WTC11 (cell line): ENCODE data around the gene TCEAL3. TPM values are rescaled to one million over a fixed set of nuclear protein-coding genes. Genes with fewer than 3 reads are reported as not detected.
"Not testable (repeated sequence)": the region's sequence is repeated elsewhere in the genome, so short reads cannot be mapped to it uniquely, and the experiment has no call there.

Experiments used
- ATAC-seq: fragments of 200-7000 bp; cut with Tn5 transposase; 2 replicates; pipeline ENCODE4 v1.10.0; 2021; ENCODE audit warnings: mild to moderate bottlenecking, moderate library complexity
- CTCF ChIA-PET: fragments of 300-600 bp; sonication (Branson Sonifier 250); formaldehyde crosslinking; loops from one replicate; lab custom pipeline; 2021; ENCODE audit warnings: antibody characterized with exemption; lab: Charles Lee
- POLR2A ChIA-PET: fragments of 350-600 bp; sonication (Branson Sonifier 250); formaldehyde crosslinking; loops from one replicate; lab custom pipeline; 2021; ENCODE audit warnings: antibody characterized with exemption; lab: Charles Lee
- DNase-seq: peaks from one replicate; pipeline ENCODE4 v3.0.0; 2021; ENCODE audit warnings: low spot score
- H3K27ac Mint-ChIP-seq: 2 replicates; pipeline ENCODE4 v1.8.0; 2021; ENCODE audit warnings: mixed read lengths
- H3K27me3 Mint-ChIP-seq: 2 replicates; pipeline ENCODE4 v1.8.0; 2021; ENCODE audit warnings: low read depth, mild to moderate bottlenecking, moderate library complexity, mixed read lengths
- H3K36me3 Mint-ChIP-seq: 2 replicates; pipeline ENCODE4 v1.8.0; 2021; ENCODE audit warnings: mixed read lengths
- H3K4me1 Mint-ChIP-seq: 2 replicates; pipeline ENCODE4 v1.8.0; 2022; ENCODE audit warnings: mixed read lengths
- H3K4me3 Mint-ChIP-seq: 2 replicates; pipeline ENCODE4 v1.8.0; 2021; ENCODE audit warnings: mild to moderate bottlenecking, moderate library complexity, mixed read lengths
- H3K9me3 Mint-ChIP-seq: 2 replicates; pipeline ENCODE4 v1.8.0; 2021; ENCODE audit warnings: mixed read lengths
- CBFB ChIP-seq: sonication (generic); formaldehyde crosslinking; IDR thresholded peaks from 2 replicates; pipeline ENCODE4 v1.8.1; 2022; ENCODE audit warnings: mild to moderate bottlenecking, low read depth, missing genetic modification reagents
- ELF4 ChIP-seq: sonication (generic); formaldehyde crosslinking; IDR thresholded peaks from 2 replicates; pipeline ENCODE4 v1.8.1; 2022; ENCODE audit warnings: low read depth, mild to moderate bottlenecking, moderate library complexity, missing genetic modification reagents
- FOXJ3 ChIP-seq: sonication (generic); formaldehyde crosslinking; IDR thresholded peaks from 2 replicates; pipeline ENCODE4 v1.9.0; 2021; ENCODE audit warnings: missing genetic modification reagents, mild to moderate bottlenecking, borderline replicate concordance
- FOXK1 ChIP-seq: sonication (generic); formaldehyde crosslinking; IDR thresholded peaks from 2 replicates; pipeline ENCODE4 v1.8.0; 2022; ENCODE audit warnings: mild to moderate bottlenecking, moderate library complexity, missing genetic modification reagents
- GABPB1 ChIP-seq: sonication (generic); formaldehyde crosslinking; IDR thresholded peaks from 2 replicates; pipeline ENCODE4 v1.8.1; 2023; ENCODE audit warnings: mild to moderate bottlenecking, missing genetic modification reagents
- HMGA2 ChIP-seq: fragments of 250-450 bp; sonication (Bioruptor Pico); IDR thresholded peaks from 2 replicates; pipeline ENCODE4 v1.4.0; 2021; ENCODE audit warnings: mild to moderate bottlenecking, moderate library complexity
- JUN ChIP-seq: sonication (generic); formaldehyde crosslinking; IDR thresholded peaks from 2 replicates; pipeline ENCODE4 v1.8.0; 2023; ENCODE audit warnings: mild to moderate bottlenecking, missing genetic modification reagents
- NFATC4 ChIP-seq: fragments of 250-450 bp; sonication (Bioruptor Pico); IDR thresholded peaks from 2 replicates; pipeline ENCODE4 v1.9.0; 2021; ENCODE audit warnings: mild to moderate bottlenecking
- RELA ChIP-seq: sonication (generic); formaldehyde crosslinking; IDR thresholded peaks from 2 replicates; pipeline ENCODE4 v1.8.1; 2022; ENCODE audit warnings: missing genetic modification reagents, mild to moderate bottlenecking, borderline replicate concordance
- SP1 ChIP-seq: sonication (generic); formaldehyde crosslinking; conservative IDR thresholded peaks from 2 replicates; pipeline ENCODE4 v1.8.1; 2022; ENCODE audit warnings: missing genetic modification reagents
- TEAD1 ChIP-seq: sonication (generic); formaldehyde crosslinking; IDR thresholded peaks from 2 replicates; pipeline ENCODE4 v1.8.0; 2022; ENCODE audit warnings: mild to moderate bottlenecking, missing genetic modification reagents
- TEAD4 ChIP-seq: sonication (generic); formaldehyde crosslinking; IDR thresholded peaks from 2 replicates; pipeline ENCODE4 v1.8.0; 2022; ENCODE audit warnings: mild to moderate bottlenecking, missing genetic modification reagents
- TP53 ChIP-seq: sonication (generic); formaldehyde crosslinking; IDR thresholded peaks from 2 replicates; pipeline ENCODE4 v1.8.1; 2023; ENCODE audit warnings: mild to moderate bottlenecking, missing genetic modification reagents
- ZNF219 ChIP-seq: sonication (generic); formaldehyde crosslinking; IDR thresholded peaks from 2 replicates; pipeline ENCODE4 v1.8.0; 2023; ENCODE audit warnings: missing genetic modification reagents, mild to moderate bottlenecking, borderline replicate concordance
- ZNF416 ChIP-seq: fragments of 250-450 bp; sonication (Bioruptor Pico); IDR thresholded peaks from 2 replicates; pipeline ENCODE4 v1.9.0; 2021; ENCODE audit warnings: mild to moderate bottlenecking, inconsistent platforms
- ZNF671 ChIP-seq: fragments of 250-450 bp; sonication (Bioruptor Pico); IDR thresholded peaks from 2 replicates; pipeline ENCODE4 v1.8.0; 2021; ENCODE audit warnings: mild to moderate bottlenecking
- total RNA-seq: library from RNA; stranded (reverse); gene quantifications from 3 replicates; pipeline ENCODE4 v1.2.3, GENCODE V29; 2021
- TF ChIP-seq, protein P1 (sequence below): fragments of 250-450 bp; sonication (Bioruptor Pico); IDR thresholded peaks from 2 replicates; pipeline ENCODE4 v1.8.0; 2021; ENCODE audit warnings: mild to moderate bottlenecking
- TF ChIP-seq, protein P2 (sequence below): sonication (generic); formaldehyde crosslinking; IDR thresholded peaks from 2 replicates; pipeline ENCODE4 v1.8.0; 2022; ENCODE audit warnings: mild to moderate bottlenecking, missing genetic modification reagents
- TF ChIP-seq, protein P3 (sequence below): sonication (generic); formaldehyde crosslinking; IDR thresholded peaks from 2 replicates; pipeline ENCODE4 v1.8.0; 2023; ENCODE audit warnings: missing genetic modification reagents, mild to moderate bottlenecking, borderline replicate concordance
- TF ChIP-seq, protein P4 (sequence below): sonication (generic); formaldehyde crosslinking; conservative IDR thresholded peaks from 2 replicates; pipeline ENCODE4 v1.8.1; 2022; ENCODE audit warnings: mild to moderate bottlenecking, missing genetic modification reagents
- TF ChIP-seq, protein P5 (sequence below): sonication (generic); formaldehyde crosslinking; IDR thresholded peaks from 2 replicates; pipeline ENCODE4 v1.8.0; 2022; ENCODE audit warnings: mild to moderate bottlenecking, missing genetic modification reagents

Gene TCEAL3
- total RNA-seq, 1 experiment from 2014 or later, result 9.3 TPM

DNA sequence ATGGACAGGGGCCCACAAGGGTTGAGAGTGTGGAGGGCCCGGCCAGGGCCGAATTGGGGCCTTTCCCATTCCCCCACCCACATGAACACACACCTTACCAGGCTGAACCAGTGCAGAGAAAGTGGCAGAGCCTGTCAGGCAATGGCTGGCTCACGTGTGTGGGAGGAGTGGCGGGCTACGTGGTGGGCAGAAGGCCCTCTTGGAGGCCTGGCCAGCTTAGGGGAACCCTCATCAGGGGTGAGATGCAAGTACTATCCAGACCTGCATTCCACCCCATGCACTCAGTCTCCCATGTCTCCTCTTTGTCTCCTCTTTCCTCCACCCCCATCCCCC lies 21.5 kb upstream of the TCEAL3 start (continued):
- TF ChIP-seq CBFB (CRISPR knock-in tag) (no peak), NFATC4 (CRISPR knock-in tag) (no peak)
- TF ChIP-seq, all 79 proteins: peak for 0

DNA sequence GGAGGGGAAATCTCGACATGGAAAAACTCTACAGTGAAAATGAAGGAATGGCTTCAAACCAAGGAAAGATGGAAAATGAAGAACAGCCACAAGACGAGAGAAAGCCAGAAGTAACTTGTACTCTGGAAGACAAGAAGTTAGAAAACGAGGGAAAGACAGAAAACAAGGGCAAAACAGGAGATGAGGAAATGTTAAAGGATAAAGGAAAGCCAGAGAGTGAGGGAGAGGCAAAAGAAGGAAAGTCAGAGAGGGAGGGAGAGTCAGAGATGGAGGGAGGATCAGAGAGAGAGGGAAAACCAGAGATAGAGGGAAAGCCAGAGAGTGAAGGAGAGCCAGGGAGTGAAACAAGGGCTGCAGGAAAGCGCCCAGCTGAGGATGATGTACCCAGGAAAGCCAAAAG lies 21.1 kb upstream of the TCEAL3 start:
- ATAC-seq, result no peak
- DNase-seq, result no peak
- Mint-ChIP-seq H3K36me3 (peaks cover 7% of the 10 kb centered on the region; the same call in 1 of the 2 replicates), H3K9me3 (0 out of 2 replicates have a peak, but pooled peaks cover 3% of the 10 kb centered on the region), H3K4me3 (peak overlapping the region; percentile 87), H3K27me3 (peaks cover 13% of the 10 kb centered on the region; the same call in 1 of the 2 replicates), H3K27ac (no peak overlapping the region), H3K4me1 (peaks cover 9% of the 10 kb centered on the region)
- CTCF ChIA-PET, result no interaction called here
- TF ChIP-seq, protein P1, sequence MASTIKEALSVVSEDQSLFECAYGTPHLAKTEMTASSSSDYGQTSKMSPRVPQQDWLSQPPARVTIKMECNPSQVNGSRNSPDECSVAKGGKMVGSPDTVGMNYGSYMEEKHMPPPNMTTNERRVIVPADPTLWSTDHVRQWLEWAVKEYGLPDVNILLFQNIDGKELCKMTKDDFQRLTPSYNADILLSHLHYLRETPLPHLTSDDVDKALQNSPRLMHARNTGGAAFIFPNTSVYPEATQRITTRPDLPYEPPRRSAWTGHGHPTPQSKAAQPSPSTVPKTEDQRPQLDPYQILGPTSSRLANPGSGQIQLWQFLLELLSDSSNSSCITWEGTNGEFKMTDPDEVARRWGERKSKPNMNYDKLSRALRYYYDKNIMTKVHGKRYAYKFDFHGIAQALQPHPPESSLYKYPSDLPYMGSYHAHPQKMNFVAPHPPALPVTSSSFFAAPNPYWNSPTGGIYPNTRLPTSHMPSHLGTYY (CRISPR knock-in tag), result no peak
- TF ChIP-seq ZNF671, result no peak
- no peak for TF ChIP-seq FOXK1 (CRISPR knock-in tag)
- TF ChIP-seq, protein P2, sequence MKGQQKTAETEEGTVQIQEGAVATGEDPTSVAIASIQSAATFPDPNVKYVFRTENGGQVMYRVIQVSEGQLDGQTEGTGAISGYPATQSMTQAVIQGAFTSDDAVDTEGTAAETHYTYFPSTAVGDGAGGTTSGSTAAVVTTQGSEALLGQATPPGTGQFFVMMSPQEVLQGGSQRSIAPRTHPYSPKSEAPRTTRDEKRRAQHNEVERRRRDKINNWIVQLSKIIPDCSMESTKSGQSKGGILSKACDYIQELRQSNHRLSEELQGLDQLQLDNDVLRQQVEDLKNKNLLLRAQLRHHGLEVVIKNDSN (CRISPR knock-in tag), result no peak
- TF ChIP-seq TP53 (CRISPR knock-in tag), result no peak
- TF ChIP-seq TEAD1 (CRISPR knock-in tag), result no peak
- no peak for TF ChIP-seq RELA (CRISPR knock-in tag)
- no peak for TF ChIP-seq SP1
- TF ChIP-seq, protein P3, sequence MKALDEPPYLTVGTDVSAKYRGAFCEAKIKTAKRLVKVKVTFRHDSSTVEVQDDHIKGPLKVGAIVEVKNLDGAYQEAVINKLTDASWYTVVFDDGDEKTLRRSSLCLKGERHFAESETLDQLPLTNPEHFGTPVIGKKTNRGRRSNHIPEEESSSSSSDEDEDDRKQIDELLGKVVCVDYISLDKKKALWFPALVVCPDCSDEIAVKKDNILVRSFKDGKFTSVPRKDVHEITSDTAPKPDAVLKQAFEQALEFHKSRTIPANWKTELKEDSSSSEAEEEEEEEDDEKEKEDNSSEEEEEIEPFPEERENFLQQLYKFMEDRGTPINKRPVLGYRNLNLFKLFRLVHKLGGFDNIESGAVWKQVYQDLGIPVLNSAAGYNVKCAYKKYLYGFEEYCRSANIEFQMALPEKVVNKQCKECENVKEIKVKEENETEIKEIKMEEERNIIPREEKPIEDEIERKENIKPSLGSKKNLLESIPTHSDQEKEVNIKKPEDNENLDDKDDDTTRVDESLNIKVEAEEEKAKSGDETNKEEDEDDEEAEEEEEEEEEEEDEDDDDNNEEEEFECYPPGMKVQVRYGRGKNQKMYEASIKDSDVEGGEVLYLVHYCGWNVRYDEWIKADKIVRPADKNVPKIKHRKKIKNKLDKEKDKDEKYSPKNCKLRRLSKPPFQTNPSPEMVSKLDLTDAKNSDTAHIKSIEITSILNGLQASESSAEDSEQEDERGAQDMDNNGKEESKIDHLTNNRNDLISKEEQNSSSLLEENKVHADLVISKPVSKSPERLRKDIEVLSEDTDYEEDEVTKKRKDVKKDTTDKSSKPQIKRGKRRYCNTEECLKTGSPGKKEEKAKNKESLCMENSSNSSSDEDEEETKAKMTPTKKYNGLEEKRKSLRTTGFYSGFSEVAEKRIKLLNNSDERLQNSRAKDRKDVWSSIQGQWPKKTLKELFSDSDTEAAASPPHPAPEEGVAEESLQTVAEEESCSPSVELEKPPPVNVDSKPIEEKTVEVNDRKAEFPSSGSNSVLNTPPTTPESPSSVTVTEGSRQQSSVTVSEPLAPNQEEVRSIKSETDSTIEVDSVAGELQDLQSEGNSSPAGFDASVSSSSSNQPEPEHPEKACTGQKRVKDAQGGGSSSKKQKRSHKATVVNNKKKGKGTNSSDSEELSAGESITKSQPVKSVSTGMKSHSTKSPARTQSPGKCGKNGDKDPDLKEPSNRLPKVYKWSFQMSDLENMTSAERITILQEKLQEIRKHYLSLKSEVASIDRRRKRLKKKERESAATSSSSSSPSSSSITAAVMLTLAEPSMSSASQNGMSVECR (CRISPR knock-in tag), result no peak
- POLR2A ChIA-PET, result no interaction called here

DNA sequence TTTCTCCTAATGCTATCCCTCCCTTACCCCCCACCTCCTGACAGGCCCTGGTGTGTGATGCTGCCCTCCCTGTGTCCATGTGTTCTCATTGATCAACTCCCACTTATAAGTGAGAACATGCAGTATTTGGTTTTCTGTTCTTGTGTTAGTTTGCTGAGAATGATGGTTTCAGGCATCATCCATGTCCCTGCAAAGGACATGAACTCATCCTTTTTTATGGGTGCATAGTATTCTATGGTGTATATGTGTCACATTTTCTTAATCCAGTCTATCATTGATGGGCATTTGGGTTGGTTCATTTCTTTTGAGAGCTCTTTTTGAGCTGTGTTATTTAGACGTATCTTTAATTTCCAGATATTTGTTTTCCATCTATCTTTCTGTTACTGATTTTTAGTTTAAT lies 15.5 kb upstream of the TCEAL3 start:
- peaks cover 15% of the 10 kb centered on the region for H3K9me3 Mint-ChIP-seq
- H3K27ac Mint-ChIP-seq, ATAC-seq, H3K27me3 Mint-ChIP-seq, DNase-seq, CTCF ChIA-PET, H3K4me1 Mint-ChIP-seq, H3K4me3 Mint-ChIP-seq: not testable (repeated sequence)
- POLR2A ChIA-PET, result interaction anchor here (0.6 kb wide), 1 partner anchor 37 kb away, joined by 6 read pairs; the partner anchor contains the start of gene TCEAL1
- H3K36me3 Mint-ChIP-seq, result peaks cover 38% of the 10 kb centered on the region

DNA sequence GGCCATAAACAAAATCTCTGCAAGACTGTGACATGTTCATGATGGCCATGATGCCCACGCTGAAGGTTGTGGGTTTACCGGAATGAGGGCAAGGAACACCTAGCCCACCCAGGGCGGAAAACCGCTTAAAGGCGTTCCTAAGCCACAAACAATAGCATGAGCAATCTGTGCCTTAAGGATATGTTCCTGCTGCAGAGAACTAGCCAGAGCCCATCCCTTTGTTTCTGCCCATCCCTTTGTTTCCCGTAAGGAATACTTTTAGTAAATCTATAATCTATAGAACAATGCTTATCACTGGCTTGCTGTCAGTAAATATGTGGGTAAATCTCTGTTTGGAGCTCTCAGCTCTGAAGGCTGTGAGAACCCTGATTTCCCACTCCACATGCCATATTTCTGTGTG lies 12.6 kb upstream of the TCEAL3 start:
- DNase-seq, H3K4me1 Mint-ChIP-seq, ATAC-seq, H3K27me3 Mint-ChIP-seq, CTCF ChIA-PET, H3K27ac Mint-ChIP-seq, POLR2A ChIA-PET, H3K4me3 Mint-ChIP-seq: not testable (repeated sequence)
- Mint-ChIP-seq H3K36me3 (peaks cover 35% of the 10 kb centered on the region), H3K9me3 (peaks cover 15% of the 10 kb centered on the region)

DNA sequence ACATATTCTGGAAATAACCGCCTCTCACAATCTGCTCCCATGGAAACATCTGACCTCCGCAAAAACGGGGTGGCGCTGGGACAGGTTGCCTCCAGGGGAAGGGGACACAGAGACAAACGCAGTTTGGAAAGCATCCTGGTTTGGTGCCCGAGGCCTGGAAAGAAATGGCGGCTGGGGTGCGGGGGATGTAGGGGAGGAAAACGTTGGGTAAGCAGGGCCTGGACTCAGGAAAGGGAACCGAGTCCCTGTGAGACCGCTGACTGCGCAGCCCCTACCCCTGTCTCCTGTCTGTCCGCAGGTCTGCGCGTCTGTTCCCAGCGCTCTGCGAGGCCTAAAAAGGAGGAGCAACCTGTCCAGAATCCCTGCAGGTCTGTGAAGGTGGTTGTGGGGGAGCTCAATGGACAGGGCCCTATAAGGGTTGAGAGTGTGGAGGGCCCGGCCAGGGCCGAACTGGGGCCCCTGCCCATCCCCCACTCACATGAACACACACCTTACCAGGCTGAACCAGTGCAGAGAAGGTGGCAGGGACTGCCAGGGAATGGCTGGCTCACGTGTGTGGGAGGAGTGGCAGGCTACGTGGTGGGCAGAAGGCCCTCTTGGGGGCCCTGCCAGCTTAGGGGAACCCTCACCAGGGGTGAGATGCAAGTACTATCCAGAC lies 672 bp downstream of the TCEAL3 start:
- ChIA-PET POLR2A (no interaction called here), CTCF (no interaction called here)
- peaks cover 14% of the 10 kb centered on the region for H3K4me1 Mint-ChIP-seq
- no peaks in the 10 kb centered on the region for H3K36me3 Mint-ChIP-seq
- no peaks in the 10 kb centered on the region for H3K9me3 Mint-ChIP-seq
- ATAC-seq (peak; percentile 17), DNase-seq (no peak)
- H3K4me3 Mint-ChIP-seq, result peak overlapping the region; percentile 77
- H3K27ac Mint-ChIP-seq, result no peak overlapping the region
- H3K27me3 Mint-ChIP-seq, result peaks cover 19% of the 10 kb centered on the region
- TF ChIP-seq GABPB1 (CRISPR knock-in tag) (no peak), ZNF671 (no peak), ZNF219 (no peak), ELF4 (CRISPR knock-in tag) (no peak), HMGA2 (CRISPR knock-in tag) (no peak), FOXJ3 (no peak), JUN (CRISPR knock-in tag) (no peak), ZNF416 (CRISPR knock-in tag) (no peak), TEAD4 (no peak)
- TF ChIP-seq, protein P4, sequence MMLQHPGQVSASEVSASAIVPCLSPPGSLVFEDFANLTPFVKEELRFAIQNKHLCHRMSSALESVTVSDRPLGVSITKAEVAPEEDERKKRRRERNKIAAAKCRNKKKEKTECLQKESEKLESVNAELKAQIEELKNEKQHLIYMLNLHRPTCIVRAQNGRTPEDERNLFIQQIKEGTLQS (CRISPR knock-in tag), result no peak
- TF ChIP-seq, protein P5, sequence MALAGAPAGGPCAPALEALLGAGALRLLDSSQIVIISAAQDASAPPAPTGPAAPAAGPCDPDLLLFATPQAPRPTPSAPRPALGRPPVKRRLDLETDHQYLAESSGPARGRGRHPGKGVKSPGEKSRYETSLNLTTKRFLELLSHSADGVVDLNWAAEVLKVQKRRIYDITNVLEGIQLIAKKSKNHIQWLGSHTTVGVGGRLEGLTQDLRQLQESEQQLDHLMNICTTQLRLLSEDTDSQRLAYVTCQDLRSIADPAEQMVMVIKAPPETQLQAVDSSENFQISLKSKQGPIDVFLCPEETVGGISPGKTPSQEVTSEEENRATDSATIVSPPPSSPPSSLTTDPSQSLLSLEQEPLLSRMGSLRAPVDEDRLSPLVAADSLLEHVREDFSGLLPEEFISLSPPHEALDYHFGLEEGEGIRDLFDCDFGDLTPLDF (CRISPR knock-in tag), result no peak
